Keratinocyte (primary cell): ENCODE data around the gene H2AZ2. TPM values are rescaled to one million over a fixed set of nuclear protein-coding genes. Genes with fewer than 3 reads are reported as not detected.
"Not testable (repeated sequence)": the region's sequence is repeated elsewhere in the genome, so short reads cannot be mapped to it uniquely, and the experiment has no call there.

Source experiments
- DNase-seq: peaks from one replicate; pipeline ENCODE4 v3.0.0-alpha.2; 2011; ENCODE audit warnings: low read depth, missing footprints, low spot score
- FAIRE-seq: peaks from 2 replicates; lab custom pipeline; 2011; peaks lifted over from hg19 to GRCh38; lab: Jason Lieb, UNC
- H2AFZ ChIP-seq: 2 replicates; pipeline ENCODE4 v1.6.0; 2012; ENCODE audit warnings: low read length, control low read depth, inconsistent platforms; ENCODE audit not compliant: control insufficient read depth
- H3K27ac ChIP-seq: 2 replicates; pipeline ENCODE4 v1.5.1; 2011; ENCODE audit warnings: low read length; ENCODE audit not compliant: control insufficient read depth, insufficient read depth
- H3K27me3 ChIP-seq: 3 replicates; pipeline ENCODE4 v1.6.0; 2011; ENCODE audit warnings: low read length; ENCODE audit not compliant: control insufficient read depth, insufficient read depth; ENCODE audit errors: extremely low read depth
- H3K36me3 ChIP-seq, 2 experiments: 2 replicates in 1 of 2; 3 replicates in 1 of 2; pipeline ENCODE4 v1.5.1; 2011; ENCODE audit warnings: low read length in 2 of 2, mild to moderate bottlenecking in 1 of 2; ENCODE audit not compliant: control insufficient read depth in 2 of 2, insufficient read depth in 2 of 2; ENCODE audit errors: extremely low read depth in 1 of 2
- H3K4me1 ChIP-seq: 3 replicates; pipeline ENCODE4 v1.5.1; 2011; ENCODE audit warnings: low read length; ENCODE audit not compliant: control insufficient read depth, insufficient read depth; ENCODE audit errors: extremely low read depth
- H3K4me2 ChIP-seq: 3 replicates; pipeline ENCODE4 v1.6.0; 2011; ENCODE audit warnings: low read depth, low read length; ENCODE audit not compliant: control insufficient read depth, insufficient read depth; ENCODE audit errors: extremely low read depth
- H3K4me3 ChIP-seq, 3 experiments: fragments of 200-600 bp in 1 of 3; sonication (generic) in 1 of 3; 2 replicates in 2 of 3; 3 replicates in 1 of 3; pipeline ENCODE4 v1.5.1; 2011 to 2016; ENCODE audit warnings: low read length in 3 of 3, mild to moderate bottlenecking in 3 of 3, control low read depth in 2 of 3, inconsistent platforms in 1 of 3, low read depth in 1 of 3, mixed read lengths in 1 of 3, mixed run types in 1 of 3, moderate library complexity in 1 of 3; ENCODE audit not compliant: control insufficient read depth in 2 of 3, insufficient read depth in 2 of 3; ENCODE audit errors: extremely low read depth in 1 of 3
- H3K79me2 ChIP-seq: 2 replicates; pipeline ENCODE4 v1.6.0; 2012; ENCODE audit warnings: low read length; ENCODE audit not compliant: control insufficient read depth, insufficient read depth
- H3K9ac ChIP-seq: 3 replicates; pipeline ENCODE4 v1.6.0; 2011; ENCODE audit warnings: low read length; ENCODE audit not compliant: control insufficient read depth, insufficient read depth; ENCODE audit errors: extremely low read depth
- H3K9me1 ChIP-seq: 3 replicates; pipeline ENCODE4 v1.6.0; 2011; ENCODE audit warnings: low read length; ENCODE audit not compliant: control insufficient read depth, insufficient read depth; ENCODE audit errors: extremely low read depth
- H3K9me3 ChIP-seq: 2 replicates; pipeline ENCODE4 v1.5.1; 2012; ENCODE audit warnings: low read depth, low read length; ENCODE audit not compliant: control insufficient read depth
- H4K20me1 ChIP-seq: 3 replicates; pipeline ENCODE4 v1.6.0; 2011; ENCODE audit warnings: low read length; ENCODE audit not compliant: control insufficient read depth, insufficient read depth; ENCODE audit errors: extremely low read depth
- CTCF ChIP-seq, 3 experiments: IDR thresholded peaks in 1 of 3; conservative IDR thresholded peaks in 1 of 3; optimal IDR thresholded peaks in 1 of 3; 2 replicates in 2 of 3; 3 replicates in 1 of 3; pipeline versions ENCODE3 to v1.5.1; 2011; ENCODE audit warnings: low read length in 3 of 3, mild to moderate bottlenecking in 3 of 3, moderate library complexity in 2 of 3, control low read depth in 1 of 3, inconsistent platforms in 1 of 3; ENCODE audit not compliant: insufficient read depth in 2 of 3; ENCODE audit errors: extremely low read depth in 1 of 3
- EZH2 ChIP-seq: IDR thresholded peaks from one replicate; pipeline ENCODE4 v1.6.1; 2012; ENCODE audit warnings: inconsistent platforms, mild to moderate bottlenecking, low read length, moderate library complexity
- dilution Hi-C: fragments of 300-500 bp; cut with MboI; formaldehyde crosslinking; loops from one replicate; pipeline ENCODE4 v1.7.0; 2020; ENCODE audit warnings: low sequenced_read_pairs; ENCODE audit not compliant: extremely low pct_ligation_motif_present
- polyA plus RNA-seq, 5 experiments: library from polyadenylated mRNA; depleted of rRNA in 3 of 5; stranded (reverse) in 3 of 5; stranded (forward) in 1 of 5; unstranded in 1 of 5; fragments of >200 nt; gene quantifications; 1 replicate in 1 of 5; 2 replicates in 3 of 5; 3 replicates in 1 of 5; pipeline versions ENCODE4 v1.2.1 to v1.2.3, GENCODE V29; 2011 to 2012; ENCODE audit warnings: missing spikeins in 2 of 5, low read depth in 1 of 5, low replicate concordance in 1 of 5

The H2AZ2 gene
- polyA plus RNA-seq, 1 donor (not counting 4 experiments of a cell fraction or from before 2014, with no cell fraction given) = 131 TPM

- H3K79me2 ChIP-seq, FAIRE-seq, H3K36me3 ChIP-seq, H3K27ac ChIP-seq, H3K9me3 ChIP-seq, H3K4me2 ChIP-seq, DNase-seq, H3K9ac ChIP-seq, H3K9me1 ChIP-seq, H3K4me1 ChIP-seq, H3K4me3 ChIP-seq, dilution Hi-C loops, H3K27me3 ChIP-seq, H2AFZ ChIP-seq, H4K20me1 ChIP-seq: not testable (repeated sequence)
Measured at GRCh38 chr7:44870336-44870735, 22.4 kb upstream of the H2AZ2 start.

- no peak overlapping the region for H3K4me3 ChIP-seq
- dilution Hi-C loops = no loop called here
- no peak for TF ChIP-seq EZH2
- no peak for TF ChIP-seq CTCF (optimal IDR thresholded peaks at IDR 0.05 in 1 of 3, IDR thresholded peaks at IDR 0.05 in 1 of 3, conservative IDR thresholded peaks at IDR 0.05 in 1 of 3; ENCODE audit: extremely low read depth in 1 of 3, insufficient read depth in 2 of 3, low read length in 3 of 3)
- H3K9me3 ChIP-seq = no peaks in the 10 kb centered on the region
- peak; percentile 56 for FAIRE-seq
- H3K27me3 ChIP-seq = no peaks in the 10 kb centered on the region
- no peaks in the 10 kb centered on the region for H3K36me3 ChIP-seq
- DNase-seq = no peak
- no peak overlapping the region for H3K27ac ChIP-seq
- no peaks in the 10 kb centered on the region for H4K20me1 ChIP-seq
- peaks cover 9% of the 10 kb centered on the region for H3K4me1 ChIP-seq
- no peak overlapping the region for H3K9ac ChIP-seq
- no peaks in the 10 kb centered on the region for H3K79me2 ChIP-seq
- H3K9me1 ChIP-seq = no peaks in the 10 kb centered on the region
- peak overlapping the region; percentile 54 for H3K4me2 ChIP-seq
- no peak overlapping the region for H2AFZ ChIP-seq
Measured at GRCh38 chr7:44867073-44867995, 19.4 kb upstream of the H2AZ2 start.

- H3K9me3 ChIP-seq, H3K4me1 ChIP-seq, DNase-seq, H3K27ac ChIP-seq, H3K36me3 ChIP-seq, H3K9ac ChIP-seq, dilution Hi-C loops, H3K79me2 ChIP-seq, FAIRE-seq, H3K9me1 ChIP-seq, H2AFZ ChIP-seq, H4K20me1 ChIP-seq, H3K4me3 ChIP-seq, H3K4me2 ChIP-seq, H3K27me3 ChIP-seq: not testable (repeated sequence)
Measured at GRCh38 chr7:44861949-44862348, 14.1 kb upstream of the H2AZ2 start.
